K562 (cell line): ENCODE data around the gene MYO15A. TPM values are rescaled to one million over a fixed set of nuclear protein-coding genes. Genes with fewer than 3 reads are reported as not detected.

ENCODE experiments used
- CHD7 ChIP-seq: fragments of 200-600 bp; sonication (generic); IDR thresholded peaks from one replicate; pipeline ENCODE4 v1.6.1; 2012; ENCODE audit warnings: mild to moderate bottlenecking, low read depth, low read length, inconsistent platforms
- E2F1 ChIP-seq: sonication (generic); formaldehyde crosslinking; IDR thresholded peaks from 2 replicates; pipeline ENCODE4 v1.8.1; 2023; ENCODE audit warnings: mild to moderate bottlenecking, missing genetic modification reagents, moderate library complexity
- FOXK2 ChIP-seq, 2 experiments: fragments of 450-650 bp; IDR thresholded peaks in 1 of 2; conservative IDR thresholded peaks in 1 of 2; 2 replicates each; pipeline ENCODE4 v1.6.1; 2016; ENCODE audit warnings: low read depth in 2 of 2, mild to moderate bottlenecking in 1 of 2
- NR3C1 ChIP-seq: sonication (generic); formaldehyde crosslinking; IDR thresholded peaks from 2 replicates; pipeline ENCODE4 v1.8.1; 2022; ENCODE audit warnings: missing genetic modification reagents
- SNIP1 ChIP-seq: fragments of 450-650 bp; IDR thresholded peaks from 2 replicates; pipeline ENCODE4 v1.7.1; 2017; ENCODE audit warnings: low read depth, mild to moderate bottlenecking
- ZNF224 ChIP-seq: sonication (generic); formaldehyde crosslinking; IDR thresholded peaks from 2 replicates; pipeline ENCODE4 v1.8.0; 2022; ENCODE audit warnings: mild to moderate bottlenecking, missing genetic modification reagents
- ZNF644 ChIP-seq: fragments of 200-800 bp; sonication (Bioruptor generic); IDR thresholded peaks from 2 replicates; pipeline ENCODE4 v1.6.1; 2016; ENCODE audit warnings: low read depth, missing genetic modification characterization, missing compliant biosample characterization
- polyA plus RNA-seq, 8 experiments: library from polyadenylated mRNA; depleted of rRNA in 4 of 8; stranded (reverse) in 5 of 8; unstranded in 3 of 8; fragments of >200 nt; fragmentation: Nextera tagmentation in 2 of 8; fragmentation: Illumina TruSeq in 1 of 8; extraction: Ambion mirVana in 2 of 8; extraction: Trizol in 1 of 8; gene quantifications; 2 replicates each; pipeline versions ENCODE4 v1.2.1 to v1.2.3, GENCODE V29; 2011 to 2014; ENCODE audit warnings: inconsistent platforms in 1 of 8, missing spikeins in 1 of 8
- total RNA-seq, 7 experiments: library from RNA; depleted of rRNA in 6 of 7; stranded (reverse); fragments of >200 nt in 6 of 7; fragmentation: Illumina TruSeq in 2 of 7; extraction: Trizol in 2 of 7; gene quantifications; 2 replicates each; pipeline versions ENCODE4 v1.2.1 to v1.2.3, GENCODE V29; 2011 to 2021; ENCODE audit warnings: low replicate concordance in 1 of 7
- TF ChIP-seq, protein P1 (sequence below): fragments of 250-450 bp; sonication (Bioruptor Pico); IDR thresholded peaks from 2 replicates; pipeline ENCODE4 v1.5.1; 2021; ENCODE audit warnings: mild to moderate bottlenecking
- TF ChIP-seq, protein P2 (sequence below): fragments of 450-650 bp; IDR thresholded peaks from one replicate; pipeline ENCODE4 v1.6.1; 2018; ENCODE audit warnings: mild to moderate bottlenecking, moderate library complexity; ENCODE audit not compliant: partially characterized antibody

The MYO15A gene
- total and polyA plus RNA-seq, 9 of the 15 experiments (the other 6 are each of a cell fraction or from before 2014, with no cell fraction given), result 0.05 to 0.88 (median 0.14) TPM; not detected in 1

DNA sequence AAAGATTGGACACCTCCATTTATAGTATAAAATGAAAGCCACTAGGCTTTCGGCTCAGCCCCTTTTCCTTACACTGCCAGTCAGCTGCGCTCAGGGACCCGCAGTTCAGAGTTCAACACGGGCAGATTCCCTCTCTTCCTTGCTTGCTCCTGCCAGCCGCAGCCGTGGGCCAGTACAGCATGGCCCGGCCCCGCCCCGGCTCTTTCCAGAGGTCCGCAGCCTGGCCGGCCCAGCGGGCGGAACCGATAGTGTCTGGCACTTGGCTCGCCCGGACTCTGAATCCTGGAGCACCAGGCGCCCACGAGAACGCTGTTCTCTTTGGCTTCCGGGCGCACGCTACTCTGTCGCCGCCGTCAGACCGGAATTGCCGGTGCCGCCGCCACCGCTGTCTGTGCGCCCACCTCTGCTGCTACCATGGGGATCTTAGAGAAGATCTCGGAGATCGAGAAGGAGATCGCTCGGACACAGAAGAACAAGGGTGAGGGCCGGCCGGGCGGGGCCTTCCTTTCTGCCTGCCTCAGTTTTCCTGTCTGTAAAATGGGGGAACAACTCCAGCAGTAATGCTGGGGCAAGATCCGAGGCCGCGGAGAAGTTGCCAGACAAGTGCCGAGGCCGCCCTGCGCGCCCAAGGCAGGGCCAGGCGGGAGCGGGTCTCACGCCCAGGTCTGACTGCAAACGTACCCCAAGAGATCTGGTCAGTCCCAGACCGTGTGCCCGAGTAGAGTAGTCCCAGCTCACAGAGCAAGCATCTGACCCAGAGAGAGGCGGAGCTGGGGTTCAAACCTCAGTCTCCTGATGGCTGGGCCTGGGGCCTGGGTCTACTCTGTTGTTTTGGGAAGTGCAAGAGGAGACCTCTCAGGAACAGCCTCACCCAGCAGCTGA is 20.7 kb upstream of the MYO15A start, which contains the start of gene DRG2 (continued):
- TF ChIP-seq CHD7 (no peak), SNIP1 (no peak), FOXK2 (conservative IDR thresholded peaks at IDR 0.05 in 1 of 2, IDR thresholded peaks at IDR 0.05 in 1 of 2; ENCODE audit: low read depth in 2 of 2) (peak in 1 of 2 experiments; percentile 65; a peak in 1 of 4 replicates), ZNF644 (tag) (no peak), E2F1 (CRISPR knock-in tag) (peak; percentile 52; the same call in 1 of the 2 replicates), NR3C1 (CRISPR knock-in tag) (no peak), ZNF224 (CRISPR knock-in tag) (no peak)
- TF ChIP-seq, protein P1, sequence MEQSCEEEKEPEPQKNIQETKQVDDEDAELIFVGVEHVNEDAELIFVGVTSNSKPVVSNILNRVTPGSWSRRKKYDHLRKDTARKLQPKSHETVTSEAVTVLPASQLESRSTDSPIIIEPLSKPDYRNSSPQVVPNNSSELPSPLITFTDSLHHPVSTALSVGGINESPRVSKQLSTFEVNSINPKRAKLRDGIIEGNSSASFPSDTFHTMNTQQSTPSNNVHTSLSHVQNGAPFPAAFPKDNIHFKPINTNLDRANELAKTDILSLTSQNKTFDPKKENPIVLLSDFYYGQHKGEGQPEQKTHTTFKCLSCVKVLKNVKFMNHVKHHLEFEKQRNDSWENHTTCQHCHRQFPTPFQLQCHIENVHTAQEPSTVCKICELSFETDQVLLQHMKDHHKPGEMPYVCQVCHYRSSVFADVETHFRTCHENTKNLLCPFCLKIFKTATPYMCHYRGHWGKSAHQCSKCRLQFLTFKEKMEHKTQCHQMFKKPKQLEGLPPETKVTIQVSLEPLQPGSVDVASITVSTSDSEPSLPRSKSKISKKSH (CRISPR knock-in tag), result no peak
- TF ChIP-seq, protein P2, sequence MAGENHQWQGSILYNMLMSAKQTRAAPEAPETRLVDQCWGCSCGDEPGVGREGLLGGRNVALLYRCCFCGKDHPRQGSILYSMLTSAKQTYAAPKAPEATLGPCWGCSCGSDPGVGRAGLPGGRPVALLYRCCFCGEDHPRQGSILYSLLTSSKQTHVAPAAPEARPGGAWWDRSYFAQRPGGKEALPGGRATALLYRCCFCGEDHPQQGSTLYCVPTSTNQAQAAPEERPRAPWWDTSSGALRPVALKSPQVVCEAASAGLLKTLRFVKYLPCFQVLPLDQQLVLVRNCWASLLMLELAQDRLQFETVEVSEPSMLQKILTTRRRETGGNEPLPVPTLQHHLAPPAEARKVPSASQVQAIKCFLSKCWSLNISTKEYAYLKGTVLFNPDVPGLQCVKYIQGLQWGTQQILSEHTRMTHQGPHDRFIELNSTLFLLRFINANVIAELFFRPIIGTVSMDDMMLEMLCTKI, result no peak
